ENCODE measurements around the gene NPDC1.

GRCh38 chr9:137070201-137070905 lies 24.4 kb upstream of the NPDC1 start, which contains the start of gene SAPCD2:
- TF ChIP-seq POLR2A (IDR thresholded peaks at IDR 0.05; ENCODE audit: low read depth, low read length) (peak; percentile 43; the same call in 1 of the 2 replicates), TAF1 (IDR thresholded peaks at IDR 0.05; ENCODE audit: borderline replicate concordance, low read depth, low read length) (no peak)
